PC-9 (cell line): ENCODE measurements around the gene PTGFRN.

ENCODE experiments used
- CTCF ChIP-seq: fragments of 200-600 bp; sonication (generic); conservative IDR thresholded peaks from 2 replicates; pipeline ENCODE4 v1.6.1; 2017; ENCODE audit warnings: mixed run types, antibody characterized with exemption, mild to moderate bottlenecking, moderate library complexity
- EZH2 ChIP-seq: fragments of 200-600 bp; sonication (generic); IDR thresholded peaks from 2 replicates; pipeline ENCODE4 v1.8.0; 2017; ENCODE audit warnings: antibody characterized with exemption, low read depth

GRCh38 chr1:116933606-116934515 lies 24.1 kb downstream of the PTGFRN start:
- no peak for TF ChIP-seq EZH2
- no peak for TF ChIP-seq CTCF
